Activated gamma-delta T cell treated with anti-CD3 and anti-CD28 coated beads, Interleukin-2, amount 50 U/mL, for 16 hours (primary cell): ENCODE data around the gene PICK1.
"Not testable (repeated sequence)": the region's sequence is repeated elsewhere in the genome, so short reads cannot be mapped to it uniquely, and the experiment has no call there.

Source experiments
- DNase-seq: peaks from one replicate; pipeline ENCODE4 v3.0.0-alpha.2; 2020; ENCODE audit warnings: low read depth

The PICK1 gene

DNA sequence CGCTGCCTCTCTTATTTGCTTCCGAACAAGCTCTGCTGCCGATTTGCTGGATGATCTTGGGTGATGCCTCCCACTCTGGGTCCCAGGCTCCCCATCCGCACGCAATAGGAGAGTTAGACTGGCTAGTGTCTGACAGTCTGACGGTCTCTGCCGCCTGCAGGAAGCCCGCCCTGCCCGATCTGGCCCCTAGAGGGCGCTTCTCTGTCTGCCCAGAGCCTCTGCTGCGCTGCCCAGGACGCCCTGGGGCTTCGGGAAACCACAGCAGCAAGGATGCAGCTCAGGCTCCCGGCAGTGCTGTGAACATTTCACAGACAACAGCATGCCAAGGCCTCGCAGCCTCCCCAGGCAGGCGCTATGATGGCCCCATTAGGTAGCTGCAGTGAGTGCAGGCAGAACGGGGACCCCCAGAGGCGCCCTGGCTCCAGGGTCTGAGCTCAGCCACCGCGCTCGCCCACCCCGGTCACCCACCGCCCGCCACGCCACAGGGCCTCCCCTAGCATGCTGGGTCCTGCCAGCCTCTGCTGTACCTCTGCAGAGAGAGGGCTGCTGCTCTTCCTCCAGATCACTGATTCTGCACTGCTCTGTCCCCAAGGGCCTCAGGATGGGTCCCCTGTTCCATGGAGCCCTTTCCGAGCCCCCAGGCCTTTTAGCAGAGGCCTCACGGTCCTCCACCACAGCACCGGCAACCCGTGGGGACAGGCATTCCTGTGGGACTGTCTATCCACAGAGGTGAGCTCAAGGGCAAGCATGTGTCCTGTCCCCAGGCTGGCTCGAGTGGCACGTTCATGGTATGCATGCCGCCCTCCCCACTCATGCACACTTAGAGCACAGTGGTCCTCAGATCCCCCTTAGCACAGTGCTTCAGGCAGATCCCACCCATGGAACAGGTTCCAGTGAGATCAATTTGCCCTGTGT, 57.5 kb downstream of the PICK1 start:
- DNase-seq: peak; percentile 71

DNA sequence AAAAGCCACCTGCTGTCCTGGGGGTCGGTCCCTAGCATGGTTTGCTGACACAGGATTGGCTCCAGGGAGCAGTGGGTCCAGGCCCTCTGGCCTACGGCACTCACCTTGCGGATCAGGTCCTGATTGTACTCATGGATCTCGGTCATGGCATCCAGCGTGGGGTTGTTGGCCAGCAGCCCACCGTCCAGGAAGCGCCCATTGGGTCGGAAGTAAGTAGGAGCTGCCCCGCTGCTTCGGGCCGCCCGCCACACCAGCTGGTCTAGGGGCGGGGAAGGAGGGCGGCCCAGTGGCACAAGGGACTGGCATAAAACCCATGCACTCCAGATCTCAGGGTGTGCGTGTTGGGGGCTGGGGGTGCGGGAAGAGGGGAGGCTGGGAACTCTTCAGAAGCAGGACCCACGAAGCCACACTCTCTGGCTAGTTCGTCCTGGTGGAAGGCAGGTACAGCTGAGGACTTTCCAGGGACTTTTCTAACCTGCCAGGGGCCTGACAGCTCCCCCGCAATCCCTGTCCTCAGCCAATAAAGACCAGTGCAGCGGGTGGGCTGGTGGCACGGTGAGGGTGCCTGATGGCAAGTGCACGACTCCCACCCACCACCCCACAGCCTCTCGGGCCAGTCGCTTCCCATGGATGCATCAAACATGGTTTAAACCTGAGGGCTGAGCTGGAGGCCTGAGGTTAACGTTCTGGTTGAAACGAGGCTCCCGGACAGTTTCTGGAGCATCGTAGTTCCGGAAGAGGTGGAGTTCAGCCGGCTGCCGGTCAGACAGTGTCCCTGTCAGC, 58.4 kb downstream of the PICK1 start:
- no peak for DNase-seq

DNA sequence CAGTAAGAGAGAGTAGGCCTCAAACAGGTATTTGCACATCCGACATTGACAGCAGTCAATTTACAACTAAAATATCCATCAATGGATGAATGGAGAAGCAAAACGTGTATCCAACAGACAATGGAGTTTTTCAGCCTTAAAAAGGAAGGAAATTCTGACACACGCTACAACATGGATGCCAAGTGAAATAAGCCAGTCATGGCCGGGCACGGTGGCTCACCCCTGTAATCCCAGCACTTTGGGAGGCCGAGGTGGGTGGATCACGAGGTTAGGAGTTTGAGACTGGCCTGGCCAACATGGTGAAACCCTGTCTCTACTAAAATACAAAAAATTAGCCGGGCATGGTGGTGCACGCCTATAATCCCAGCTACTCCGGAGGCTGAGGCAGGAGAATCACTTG, 60.4 kb downstream of the PICK1 start:
- DNase-seq: not testable (repeated sequence)

DNA sequence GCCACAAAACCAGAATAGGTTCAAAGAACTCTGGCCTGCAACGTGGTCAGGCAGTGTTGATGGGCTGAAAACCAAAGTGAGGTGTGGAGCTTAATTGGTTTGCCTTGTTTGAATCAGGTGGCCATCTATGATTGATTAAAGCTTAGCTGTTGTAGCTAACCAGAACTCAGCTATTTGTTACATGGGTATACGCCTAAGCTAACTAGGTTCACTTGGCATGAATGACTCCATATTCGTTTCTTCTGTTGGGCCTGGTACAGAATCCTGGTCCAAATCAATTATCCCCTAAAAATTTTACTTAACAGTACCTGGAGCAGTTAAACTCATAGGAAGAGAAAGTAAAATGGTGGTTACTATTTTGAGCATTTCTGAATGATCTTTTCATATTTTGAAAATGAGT, 61.0 kb downstream of the PICK1 start:
- no peak for DNase-seq

DNA sequence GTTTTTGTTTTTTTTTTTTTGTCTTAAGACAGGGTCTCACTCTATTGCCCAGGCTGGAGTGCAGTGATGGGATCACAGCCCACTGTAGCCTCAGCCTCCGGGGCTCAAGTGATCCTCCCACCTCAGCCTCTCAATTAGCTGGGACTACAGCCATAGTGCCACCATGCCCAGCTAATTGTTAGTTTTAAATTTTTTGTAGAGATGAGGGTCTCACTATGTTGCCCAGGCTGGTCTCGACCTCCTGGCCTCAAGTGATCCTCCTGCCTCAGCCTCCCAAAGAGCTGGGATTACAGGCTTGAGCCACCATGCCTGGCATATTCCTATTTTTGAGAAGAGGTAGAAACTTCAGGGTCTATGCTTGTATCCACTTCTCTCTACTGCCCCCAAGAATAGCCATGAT, 61.5 kb downstream of the PICK1 start:
- not testable (repeated sequence) for DNase-seq

DNA sequence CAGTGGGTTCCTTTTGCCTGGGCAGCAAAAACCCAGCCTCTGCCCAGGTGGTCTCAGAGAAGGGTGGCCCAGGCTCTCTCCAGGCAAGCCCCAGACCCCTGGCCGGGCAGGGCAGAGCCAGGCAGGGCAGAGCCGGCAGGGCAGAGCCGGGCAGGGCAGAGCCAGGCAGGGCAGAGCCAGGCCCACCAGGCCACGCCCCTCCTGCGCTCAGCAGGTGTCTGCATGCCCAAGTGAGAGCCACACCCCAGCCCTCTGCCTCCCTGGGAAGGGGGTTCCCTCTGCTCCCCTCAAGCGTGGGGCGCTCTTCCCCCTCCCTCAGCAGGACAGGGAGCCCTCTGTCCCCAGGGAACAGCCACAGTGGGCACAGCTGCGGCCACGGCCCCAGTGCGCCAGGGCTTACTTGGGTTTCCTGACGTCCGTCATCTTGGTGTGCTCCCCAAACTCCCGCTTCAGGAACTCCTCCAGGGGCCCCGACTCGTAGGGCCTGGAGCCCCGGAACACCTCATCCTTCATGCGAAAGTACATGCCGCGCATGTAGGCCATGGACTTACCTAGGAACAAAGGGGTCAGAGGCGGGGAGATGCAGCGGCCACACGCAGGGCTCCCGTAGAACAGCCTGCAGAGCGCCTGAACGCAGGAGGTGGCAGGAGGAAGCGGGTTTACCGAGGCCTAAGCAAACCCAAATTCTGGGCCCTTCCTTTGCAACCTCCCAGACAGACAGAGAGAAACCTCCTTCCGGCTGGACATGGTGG, 63.3 kb downstream of the PICK1 start:
- no peak for DNase-seq

DNA sequence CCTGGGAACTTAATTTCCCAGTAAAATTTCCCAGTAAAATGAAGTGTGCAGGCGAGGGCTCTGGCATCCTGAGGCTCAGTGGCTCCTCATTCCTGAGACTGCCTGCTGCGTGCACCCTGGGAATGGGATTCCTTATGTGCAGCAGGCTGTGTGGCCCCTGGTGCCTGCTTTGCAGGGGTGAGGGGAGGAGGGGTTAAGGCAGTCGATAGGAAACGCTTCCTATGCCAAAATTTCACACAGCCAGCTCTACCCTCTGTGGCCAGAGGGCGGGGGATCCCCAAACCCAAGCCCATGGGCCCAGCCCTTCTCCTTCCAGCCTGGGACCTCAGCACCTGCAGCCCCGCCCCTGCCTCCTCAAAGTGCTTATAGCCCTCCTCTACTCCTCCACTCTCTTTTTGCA, 65.4 kb downstream of the PICK1 start:
- no peak for DNase-seq

DNA sequence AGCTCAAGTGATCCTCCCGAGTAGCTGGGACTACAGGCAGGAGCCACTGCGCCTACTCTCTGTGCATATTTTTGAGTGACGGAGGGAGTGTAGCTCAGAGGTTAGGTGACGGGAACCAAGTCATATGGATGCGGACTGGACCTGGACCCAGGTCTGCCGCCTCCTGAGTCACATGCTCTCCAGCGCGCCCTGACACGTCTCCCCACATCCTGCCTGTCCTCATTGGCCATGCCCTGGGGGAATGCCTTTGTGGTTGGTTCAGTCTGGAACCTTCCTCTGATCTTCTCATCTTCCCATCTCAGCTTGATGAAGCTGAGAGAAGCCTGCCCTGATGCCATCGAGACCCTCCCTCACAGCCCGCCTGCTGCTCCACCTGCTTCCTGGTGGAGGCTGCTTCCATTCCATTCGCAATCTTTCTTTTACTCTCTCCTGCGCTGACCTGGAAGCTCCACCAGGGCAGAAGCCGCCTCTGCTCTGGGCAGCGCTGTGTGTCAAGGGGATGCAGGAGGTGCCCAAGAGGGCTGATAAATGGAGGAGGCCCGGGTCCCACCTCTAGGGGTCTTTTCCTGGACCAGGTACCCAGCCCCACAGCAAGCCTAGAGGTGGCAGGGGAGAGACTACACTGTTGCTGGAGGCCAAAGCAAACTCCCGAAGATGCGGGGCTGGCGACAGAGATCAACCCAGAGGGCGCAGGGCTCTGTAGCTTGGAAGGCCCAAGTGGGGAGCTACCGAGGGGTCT, 67.2 kb downstream of the PICK1 start:
- no peak for DNase-seq

DNA sequence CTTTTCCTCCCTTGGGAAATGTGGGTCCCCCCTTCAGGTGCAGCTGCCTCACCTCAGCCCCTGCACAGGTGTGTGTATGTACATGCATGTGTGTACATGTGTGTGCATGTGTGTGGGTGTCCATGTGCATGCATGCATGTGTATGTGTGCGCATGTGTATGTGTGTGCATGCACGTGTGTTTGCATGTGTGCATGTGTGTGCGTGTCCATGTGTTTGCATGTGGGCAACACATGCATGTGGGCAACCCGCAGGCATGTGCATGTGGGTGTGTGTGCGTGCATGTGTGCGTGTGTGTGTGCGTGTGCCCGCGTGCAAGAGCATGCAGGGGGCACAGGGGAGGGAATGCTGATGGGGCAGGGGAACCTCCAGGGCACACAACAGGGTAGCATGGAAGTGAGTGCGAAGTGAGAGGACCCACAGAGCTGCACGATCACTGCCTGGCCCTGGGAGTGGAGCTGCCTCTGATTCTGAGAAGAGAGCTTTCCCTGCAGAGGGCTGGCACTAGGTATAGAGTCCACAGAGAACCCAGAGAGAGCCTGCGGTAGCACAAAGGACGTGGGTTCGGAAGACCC, 67.9 kb downstream of the PICK1 start:
- DNase-seq: no peak
